BJ (cell line): ENCODE results near the gene WT1. TPM values are rescaled to one million over a fixed set of nuclear protein-coding genes. Genes with fewer than 3 reads are reported as not detected.

ENCODE experiments used
- CTCF ChIA-PET: fragments of 350-600 bp; formaldehyde crosslinking; extraction: SDS; loops from one replicate; lab custom pipeline; 2021; ENCODE audit warnings: antibody characterized with exemption, inconsistent platforms; lab: Yijun Ruan, JAX
- POLR2A ChIA-PET: fragments of 300-600 bp; sonication (Branson Sonifier 250); formaldehyde crosslinking; extraction: SDS; loops from one replicate; lab custom pipeline; 2021; ENCODE audit warnings: antibody characterized with exemption; lab: Charles Lee
- DNase-seq: peaks from one replicate; pipeline ENCODE4 v3.0.0-alpha.2; 2011; ENCODE audit warnings: low read depth
- H3K27me3 ChIP-seq: 2 replicates; pipeline ENCODE4 v1.6.0; 2011; ENCODE audit warnings: low read length; ENCODE audit not compliant: control insufficient read depth, insufficient read depth
- H3K36me3 ChIP-seq: 2 replicates; pipeline ENCODE4 v1.5.1; 2011; ENCODE audit warnings: low read length; ENCODE audit not compliant: control insufficient read depth, insufficient read depth
- H3K4me3 ChIP-seq: 2 replicates; pipeline ENCODE4 v1.5.1; 2011; ENCODE audit warnings: low read depth, mild to moderate bottlenecking, control low read depth, low read length
- CTCF ChIP-seq: IDR thresholded peaks from 2 replicates; pipeline ENCODE4 v1.5.1; 2011; ENCODE audit warnings: low read depth, mild to moderate bottlenecking, control low read depth, inconsistent platforms, low read length, moderate library complexity; ENCODE audit not compliant: insufficient read depth
- polyA plus RNA-seq: library from polyadenylated mRNA; depleted of rRNA; stranded (reverse); fragments of >200 nt; gene quantifications from 2 replicates; pipeline ENCODE4 v1.2.3, GENCODE V29; 2011

The WT1 gene
- polyA plus RNA-seq, 1 experiment, result not detected

DNA sequence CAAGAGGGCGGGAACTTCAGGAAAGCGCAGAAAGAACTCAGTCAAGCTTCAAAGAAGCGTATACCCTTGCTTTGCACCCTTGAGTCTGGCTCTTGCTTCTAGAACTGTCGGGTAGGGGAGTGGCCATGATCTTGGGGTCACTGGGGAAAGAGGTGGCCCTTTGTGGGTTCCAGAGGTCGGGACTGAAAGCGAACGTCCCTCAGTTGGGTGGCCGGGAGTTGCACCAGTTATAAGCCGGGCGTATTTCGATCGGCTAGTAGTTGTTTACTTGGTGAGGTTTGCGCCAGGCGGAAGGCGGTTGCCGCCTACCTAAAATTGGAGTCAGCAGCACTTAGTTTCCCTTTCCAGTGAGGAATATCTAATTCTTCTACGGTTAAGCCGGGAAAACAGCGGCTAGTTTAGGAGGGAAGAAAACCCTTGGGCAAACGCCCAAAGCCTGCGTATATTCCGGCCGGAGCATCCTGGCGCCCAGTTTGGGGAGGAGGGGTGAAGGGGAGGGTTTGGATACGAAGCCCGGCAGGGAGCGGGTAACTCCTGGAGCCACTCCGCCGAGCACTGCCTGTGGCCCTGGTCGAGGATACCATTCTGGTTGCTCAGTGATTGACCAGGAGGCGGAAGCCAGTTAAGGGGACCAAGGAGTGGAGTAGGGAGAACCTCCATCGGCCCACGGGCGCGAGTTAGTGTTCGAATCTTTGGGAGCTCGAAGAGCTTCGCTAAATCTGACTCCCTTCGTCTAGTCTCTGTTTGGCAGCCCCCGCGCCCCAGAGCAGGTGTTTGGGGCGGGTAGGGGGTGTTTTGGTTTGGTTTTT lies 807 bp upstream of the WT1 start:
- POLR2A ChIA-PET, result no interaction called here
- H3K36me3 ChIP-seq, result no peaks in the 10 kb centered on the region

GRCh38 chr11:32435152-32435480 lies 223 bp downstream of the WT1 start:
- H3K27me3 ChIP-seq, result peaks cover 71% of the 10 kb centered on the region
- no peak for DNase-seq
- ChIA-PET POLR2A (no interaction called here), CTCF (no interaction called here)
- TF ChIP-seq CTCF, result no peak
- no peaks in the 10 kb centered on the region for H3K36me3 ChIP-seq
- no peak overlapping the region for H3K4me3 ChIP-seq

More for the DNA sequence above, 807 bp upstream of the WT1 start:
- Histone ChIP-seq H3K27me3 (peaks cover 66% of the 10 kb centered on the region), H3K4me3 (no peak overlapping the region)
- TF ChIP-seq CTCF, result no peak
- CTCF ChIA-PET, result interaction anchor here (0.7 kb wide), 1 partner anchor 186 kb away, joined by 3 read pairs; no protein-coding TSS in a partner anchor
- DNase-seq, result no peak

GRCh38 chr11:32434356-32435151 lies 785 bp downstream of the WT1 start:
- ChIA-PET POLR2A (no interaction called here), CTCF (interaction anchor here (1.0 kb wide), 1 partner anchor 25 kb away, joined by 3 read pairs; no protein-coding TSS in a partner anchor)
- Histone ChIP-seq H3K36me3 (no peaks in the 10 kb centered on the region), H3K27me3 (peaks cover 76% of the 10 kb centered on the region), H3K4me3 (no peak overlapping the region)
- no peak for TF ChIP-seq CTCF
- DNase-seq, result no peak

DNA sequence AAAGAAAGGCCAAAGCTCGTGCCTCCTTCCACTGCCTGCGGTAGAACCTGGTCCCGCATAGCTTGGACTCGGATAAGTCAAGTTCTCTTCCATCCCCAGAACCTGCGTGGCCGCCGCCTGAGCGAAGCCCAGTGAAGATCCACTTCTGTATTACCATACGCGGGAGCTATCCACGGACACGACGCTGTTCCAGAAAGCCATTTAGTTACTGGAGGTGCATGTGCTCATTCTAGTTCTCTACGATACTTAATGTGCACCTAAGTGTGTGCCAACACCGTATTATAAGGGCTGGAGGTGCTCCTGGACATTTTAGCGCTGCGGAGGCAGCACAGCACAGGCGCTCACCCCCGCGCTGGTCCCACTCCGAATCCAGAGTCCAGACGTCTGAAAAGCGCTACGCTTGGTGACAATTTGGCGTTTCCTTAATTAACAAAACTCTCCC lies 1.4 kb downstream of the WT1 start:
- Histone ChIP-seq H3K27me3 (peaks cover 76% of the 10 kb centered on the region), H3K4me3 (no peak overlapping the region), H3K36me3 (no peaks in the 10 kb centered on the region)
- ChIA-PET CTCF (interaction anchor here (1.0 kb wide), 1 partner anchor 25 kb away, joined by 3 read pairs; no protein-coding TSS in a partner anchor), POLR2A (no interaction called here)
- DNase-seq, result no peak
- TF ChIP-seq CTCF, result no peak
